IMR-90 (cell line): ENCODE results near the gene KIF13A. TPM values are rescaled to one million over a fixed set of nuclear protein-coding genes. Genes with fewer than 3 reads are reported as not detected.
"Not testable (repeated sequence)": the region's sequence is repeated elsewhere in the genome, so short reads cannot be mapped to it uniquely, and the experiment has no call there.

ENCODE experiments used
- ATAC-seq: fragments of 200-7000 bp; cut with Tn5 transposase; 2 replicates; pipeline ENCODE4 v1.9.1; 2020; ENCODE audit warnings: low read depth, mild to moderate bottlenecking, moderate library complexity
- BruUV-seq: library from RNA; stranded (reverse); fragments of 400-500 nt; replicated peaks from 2 replicates; lab custom pipeline; 2021; lab: Mats Ljungman, UMichigan
- CTCF ChIA-PET: fragments of 300-600 bp; formaldehyde crosslinking; extraction: SDS; loops from one replicate; lab custom pipeline; 2021; ENCODE audit warnings: antibody characterized with exemption; lab: Yijun Ruan, JAX
- POLR2A ChIA-PET: fragments of 300-600 bp; sonication (Branson Sonifier 250); formaldehyde crosslinking; loops from one replicate; lab custom pipeline; 2022; ENCODE audit warnings: antibody characterized with exemption; ENCODE audit not compliant: unreplicated experiment; lab: Charles Lee
- DNase-seq: peaks from one replicate; pipeline ENCODE4 v3.0.0; 2013
- H2AFZ ChIP-seq: replicated peaks from 2 replicates; pipeline ENCODE3; 2013; ENCODE audit warnings: low read length, mild to moderate bottlenecking; ENCODE audit not compliant: poor library complexity
- H2AK5ac ChIP-seq: 2 replicates; pipeline ENCODE4 v1.6.1; 2013; ENCODE audit warnings: low read depth, low read length, inconsistent platforms
- H2AK9ac ChIP-seq: replicated peaks from 2 replicates; pipeline ENCODE3; 2013; ENCODE audit warnings: mild to moderate bottlenecking, low read depth, low read length, moderate library complexity; ENCODE audit not compliant: poor library complexity
- H2BK120ac ChIP-seq: 2 replicates; pipeline ENCODE4 v1.6.1; 2013; ENCODE audit warnings: low read depth, low read length, inconsistent platforms
- H2BK15ac ChIP-seq: 3 replicates; pipeline ENCODE4 v1.6.1; 2013; ENCODE audit warnings: low read depth, low read length, inconsistent platforms
- H2BK20ac ChIP-seq: 2 replicates; pipeline ENCODE4 v1.6.1; 2013; ENCODE audit warnings: low read depth, mild to moderate bottlenecking, inconsistent platforms, low read length, moderate library complexity
- H2BK5ac ChIP-seq: 2 replicates; pipeline ENCODE4 v1.6.1; 2013; ENCODE audit warnings: mild to moderate bottlenecking, low read depth, low read length, inconsistent platforms; ENCODE audit not compliant: poor library complexity, severe bottlenecking
- H3K14ac ChIP-seq: replicated peaks from 2 replicates; pipeline ENCODE4 v1.6.1; 2013; ENCODE audit warnings: low read depth, low read length, inconsistent platforms
- H3K18ac ChIP-seq: 2 replicates; pipeline ENCODE4 v1.6.1; 2013; ENCODE audit warnings: low read depth, low read length, control low read depth
- H3K23ac ChIP-seq: 2 replicates; pipeline ENCODE4 v1.6.1; 2013; ENCODE audit warnings: low read depth, low read length, inconsistent platforms
- H3K27ac ChIP-seq: 2 replicates; pipeline ENCODE4 v1.5.1; 2013; ENCODE audit warnings: mild to moderate bottlenecking, control low read depth, low read length; ENCODE audit not compliant: insufficient read depth
- H3K27me3 ChIP-seq: 2 replicates; pipeline ENCODE4 v1.6.1; 2013; ENCODE audit warnings: low read length; ENCODE audit not compliant: control insufficient read depth, insufficient read depth
- H3K36me3 ChIP-seq: 2 replicates; pipeline ENCODE4 v1.6.1; 2013; ENCODE audit warnings: low read length, mixed read lengths; ENCODE audit not compliant: control insufficient read depth, insufficient read depth
- H3K4ac ChIP-seq: 2 replicates; pipeline ENCODE4 v1.6.1; 2013; ENCODE audit warnings: low read depth, low read length, inconsistent platforms
- H3K4me1 ChIP-seq: 2 replicates; pipeline ENCODE4 v1.6.1; 2013; ENCODE audit warnings: low read length, mixed read lengths; ENCODE audit not compliant: control insufficient read depth, insufficient read depth
- H3K4me2 ChIP-seq: 2 replicates; pipeline ENCODE4 v1.6.1; 2013; ENCODE audit warnings: low read depth, mild to moderate bottlenecking, control low read depth, low read length, moderate library complexity
- H3K4me3 ChIP-seq: 2 replicates; pipeline ENCODE4 v1.5.1; 2013; ENCODE audit warnings: low read depth, mild to moderate bottlenecking, control low read depth, low read length, moderate library complexity; ENCODE audit not compliant: insufficient read depth
- H3K56ac ChIP-seq: 2 replicates; pipeline ENCODE4 v1.6.1; 2013; ENCODE audit warnings: low read length, inconsistent platforms; ENCODE audit not compliant: insufficient read depth; ENCODE audit errors: extremely low read depth
- H3K79me1 ChIP-seq, 2 experiments: 2 replicates each; pipeline ENCODE4 v1.6.1; 2013; ENCODE audit warnings: low read length in 2 of 2, inconsistent platforms in 1 of 2, low read depth in 1 of 2
- H3K9ac ChIP-seq: 2 replicates; pipeline ENCODE4 v1.6.1; 2013; ENCODE audit warnings: low read depth, low read length, control low read depth
- H3K9me1 ChIP-seq: 2 replicates; pipeline ENCODE4 v1.6.1; 2013; ENCODE audit warnings: low read length, inconsistent platforms; ENCODE audit not compliant: insufficient read depth
- H3K9me3 ChIP-seq: 2 replicates; pipeline ENCODE4 v1.6.1; 2013; ENCODE audit warnings: low read length; ENCODE audit not compliant: control insufficient read depth, insufficient read depth
- H4K20me1 ChIP-seq: 2 replicates; pipeline ENCODE4 v1.6.1; 2013; ENCODE audit warnings: low read length, inconsistent platforms; ENCODE audit not compliant: insufficient read depth
- H4K5ac ChIP-seq: 2 replicates; pipeline ENCODE4 v1.6.1; 2013; ENCODE audit warnings: mild to moderate bottlenecking, low read depth, low read length, control low read depth
- H4K8ac ChIP-seq, 2 experiments: 2 replicates each; pipeline ENCODE4 v1.6.1; 2013; ENCODE audit warnings: low read depth in 2 of 2, low read length in 2 of 2, control low read depth in 1 of 2, inconsistent platforms in 1 of 2
- H4K91ac ChIP-seq: 2 replicates; pipeline ENCODE4 v1.6.1; 2013; ENCODE audit warnings: low read depth, low read length, inconsistent platforms; ENCODE audit not compliant: insufficient read depth
- CEBPB ChIP-seq: IDR thresholded peaks from 2 replicates; pipeline ENCODE4 v1.6.1; 2012; ENCODE audit warnings: low read depth, low read length, improper control_type of control experiment
- MAFK ChIP-seq: IDR thresholded peaks from 2 replicates; pipeline ENCODE4 v1.6.1; 2012; ENCODE audit warnings: low read depth, low read length, improper control_type of control experiment
- NFE2L2 ChIP-seq: fragments of 150-350 bp; IDR thresholded peaks from 2 replicates; pipeline ENCODE4 v1.6.1; 2016; ENCODE audit warnings: low read depth, mild to moderate bottlenecking, low read length
- RFX5 ChIP-seq: IDR thresholded peaks from 2 replicates; pipeline ENCODE4 v1.8.0; 2012; ENCODE audit warnings: low read depth, mild to moderate bottlenecking, low read length, moderate library complexity
- SMC3 ChIP-seq: fragments of 150-350 bp; IDR thresholded peaks from 2 replicates; pipeline ENCODE4 v1.6.1; 2016; ENCODE audit warnings: low read depth, mild to moderate bottlenecking, antibody characterized with exemption, low read length, moderate library complexity
- USF2 ChIP-seq: fragments of 150-350 bp; IDR thresholded peaks from 2 replicates; pipeline ENCODE4 v1.6.1; 2017; ENCODE audit warnings: mild to moderate bottlenecking, antibody characterized with exemption, low read length, low read depth
- WGBS, 2 experiments: methylation state at CpG; one replicate each; pipeline versions ENCODE4 v1.1.5 to v1.1.7; 2013; ENCODE audit warnings: missing lambda C conversion rate in 2 of 2; ENCODE audit not compliant: insufficient read length in 1 of 2; ENCODE audit errors: extremely low coverage in 2 of 2; 5-methylcytosine and 5-hydroxymethylcytosine counted together
- dilution Hi-C: fragments of 300-500 bp; cut with HindIII; formaldehyde crosslinking; loops from one replicate; pipeline ENCODE4 v1.14.3; 2018; ENCODE audit warnings: low sequenced_read_pairs; ENCODE audit not compliant: unreplicated experiment
- in situ Hi-C: fragments of 300-500 bp; cut with MboI; formaldehyde crosslinking; loops from 3 replicates; pipeline ENCODE4 v1.14.3; 2019; ENCODE audit warnings: low sequenced_read_pairs, inconsistent platforms, mixed read lengths
- intact Hi-C: fragments of 100-400 bp; cut with micrococcal nuclease; formaldehyde crosslinking; loops from 2 replicates; pipeline ENCODE4 v1.10.0; 2022
- polyA plus RNA-seq, 3 experiments: library from polyadenylated mRNA; depleted of rRNA; stranded (reverse); fragments of >200 nt; gene quantifications; 2 replicates each; pipeline ENCODE4 v1.2.3, GENCODE V29; 2012; ENCODE audit warnings: low replicate concordance in 1 of 3
- total RNA-seq: library from RNA; depleted of rRNA; stranded (reverse); fragments of >200 nt; gene quantifications from 2 replicates; pipeline ENCODE4 v1.2.3, GENCODE V29; 2012

KIF13A gene
- total and polyA plus RNA-seq, 2 of the 4 experiments (the other 2 are of a cell fraction) = 23.3 to 51.8 TPM

GRCh38 chr6:17737704-17738252 is 249.7 kb downstream of the KIF13A start:
- intact Hi-C loops (no loop called here), dilution Hi-C loops (no loop called here), in situ Hi-C loops (no loop called here)
- WGBS, 2 experiments = no CpG with 5 or more reads among the region's 1 CpG
- Histone ChIP-seq H3K18ac (no peak overlapping the region), H3K4me3 (no peak overlapping the region), H2AK5ac (no peak overlapping the region), H4K5ac (no peak overlapping the region), H4K91ac (no peak overlapping the region), H3K56ac (no peak overlapping the region), H3K4me1 (no peaks in the 10 kb centered on the region), H3K27me3 (no peaks in the 10 kb centered on the region), H3K4ac (no peak overlapping the region), H2AFZ (no peak overlapping the region), H3K9ac (no peak overlapping the region), H3K14ac (no peak overlapping the region), H2BK15ac (no peak overlapping the region), H3K23ac (no peak overlapping the region), H2BK20ac (no peak overlapping the region), H2BK5ac (no peak overlapping the region), H2BK120ac (no peak overlapping the region), H3K4me2 (no peak overlapping the region), H4K8ac (no peak overlapping the region), H3K27ac (no peak overlapping the region), H2AK9ac (no peak overlapping the region), H3K9me1 (no peaks in the 10 kb centered on the region), H3K79me1 (no peaks in the 10 kb centered on the region), H3K36me3 (no peaks in the 10 kb centered on the region), H3K9me3 (peaks cover 9% of the 10 kb centered on the region), H4K20me1 (no peaks in the 10 kb centered on the region)
- ChIA-PET CTCF (no interaction called here), POLR2A (no interaction called here)
- DNase-seq = no peak
- no peak for ATAC-seq
- TF ChIP-seq CEBPB (0 out of 2 replicates have a peak, but pooled peaks have one; percentile 7), USF2 (no peak), RFX5 (no peak), MAFK (no peak), NFE2L2 (no peak), SMC3 (no peak)
- BruUV-seq = no TSS peak

- H2BK120ac ChIP-seq, H4K91ac ChIP-seq, H3K18ac ChIP-seq, H4K8ac ChIP-seq, H3K4me2 ChIP-seq, H3K9me3 ChIP-seq, H4K5ac ChIP-seq, H2AK5ac ChIP-seq, H4K20me1 ChIP-seq, H2BK15ac ChIP-seq, H3K23ac ChIP-seq, H3K4ac ChIP-seq, DNase-seq, ATAC-seq, H3K56ac ChIP-seq, H3K9me1 ChIP-seq, intact Hi-C loops, H3K14ac ChIP-seq, H3K27ac ChIP-seq, H2BK5ac ChIP-seq, H3K9ac ChIP-seq, H3K4me1 ChIP-seq, H3K36me3 ChIP-seq, H2AFZ ChIP-seq, H2AK9ac ChIP-seq, BruUV-seq, in situ Hi-C loops, H3K79me1 ChIP-seq, CTCF ChIA-PET, H3K27me3 ChIP-seq, H3K4me3 ChIP-seq, dilution Hi-C loops, POLR2A ChIA-PET, H2BK20ac ChIP-seq: not testable (repeated sequence)
- no CpG with 5 or more reads among the region's 27 CpGs for WGBS, 2 experiments
Measured at GRCh38 chr6:17735311-17735710, 252.1 kb downstream of the KIF13A start.
